ENCODE measurements around the gene AGPAT1. TPM values are rescaled to one million over a fixed set of nuclear protein-coding genes. Genes with fewer than 3 reads are reported as not detected.

The AGPAT1 gene
- total RNA-seq, 5 donors from 2014 or later (not counting 1 experiment from before 2014, with no cell fraction given) = 23.5 to 34.6 (median 31.0) TPM

- H3K4me1 Mint-ChIP-seq = peaks cover 44 to 56% (median 54%) of the 10 kb centered on the region in 3 donors
- DNase-seq = peak; percentile 30 to 77 (median 54)
- Histone ChIP-seq H3K4me1 (ENCODE audit: control insufficient read depth in 1 of 2, extremely low read depth in 1 of 2, insufficient read depth in 2 of 2, low read length in 2 of 2) (peaks cover 34 to 72% of the 10 kb centered on the region in 2 experiments), H3K27ac (ENCODE audit: low read length) (peak within 1 kb of the TSS; percentile 93), H3K4me3 (ENCODE audit: control insufficient read depth in 1 of 2, extremely low read depth in 1 of 2, low read length in 1 of 2) (peak within 1 kb of the TSS; percentile 95 to 97), H3K27me3 (replicated peaks in 1 of 2; ENCODE audit: control insufficient read depth in 2 of 2, extremely low read depth in 1 of 2, insufficient read depth in 2 of 2, low read length in 1 of 2) (no peaks in the 10 kb centered on the region), H3K9me3 (no peaks in the 10 kb centered on the region), H3K36me3 (ENCODE audit: control insufficient read depth in 2 of 2, extremely low read depth in 1 of 2, insufficient read depth in 1 of 2, low read length in 1 of 2) (peaks cover 0 to 18% of the 10 kb centered on the region in 2 donors)
- CTCF ChIA-PET = interaction anchor here in 1 of 2 donors (0.8 to 1.3 kb wide), 2 partner anchors 15 to 779 kb away, joined by 3 to 4 read pairs; no protein-coding TSS in a partner anchor
- H3K27me3 Mint-ChIP-seq = no peaks in the 10 kb centered on the region
- POLR2A ChIA-PET = interaction anchor here (0.6 to 1.4 kb wide), 3 partner anchors 10 to 15 kb away, joined by 3 to 5 read pairs (median 3); no protein-coding TSS in a partner anchor
- ATAC-seq (replicated peaks in 1 of 4) = peak in 2 of 4 experiments; percentile 18 to 19
- WGBS (ENCODE audit: insufficient coverage) = no CpG with 5 or more reads among the region's 5 CpGs
- peak within 1 kb of the TSS; percentile 96 to 97 (median 97) for H3K4me3 Mint-ChIP-seq
- peaks cover 25% of the 10 kb centered on the region for H3K36me3 Mint-ChIP-seq
- H3K27ac Mint-ChIP-seq = peak within 1 kb of the TSS; percentile 99
- H3K9me3 Mint-ChIP-seq = no peaks in the 10 kb centered on the region
Observed at GRCh38 chr6:32192608-32193039, 16.7 kb upstream of the AGPAT1 start, which contains the start of gene GPSM3. GPSM3 (minus strand) TSS chr6:32192643; CDS start chr6:32192513, 130 bp downstream.

DNA sequence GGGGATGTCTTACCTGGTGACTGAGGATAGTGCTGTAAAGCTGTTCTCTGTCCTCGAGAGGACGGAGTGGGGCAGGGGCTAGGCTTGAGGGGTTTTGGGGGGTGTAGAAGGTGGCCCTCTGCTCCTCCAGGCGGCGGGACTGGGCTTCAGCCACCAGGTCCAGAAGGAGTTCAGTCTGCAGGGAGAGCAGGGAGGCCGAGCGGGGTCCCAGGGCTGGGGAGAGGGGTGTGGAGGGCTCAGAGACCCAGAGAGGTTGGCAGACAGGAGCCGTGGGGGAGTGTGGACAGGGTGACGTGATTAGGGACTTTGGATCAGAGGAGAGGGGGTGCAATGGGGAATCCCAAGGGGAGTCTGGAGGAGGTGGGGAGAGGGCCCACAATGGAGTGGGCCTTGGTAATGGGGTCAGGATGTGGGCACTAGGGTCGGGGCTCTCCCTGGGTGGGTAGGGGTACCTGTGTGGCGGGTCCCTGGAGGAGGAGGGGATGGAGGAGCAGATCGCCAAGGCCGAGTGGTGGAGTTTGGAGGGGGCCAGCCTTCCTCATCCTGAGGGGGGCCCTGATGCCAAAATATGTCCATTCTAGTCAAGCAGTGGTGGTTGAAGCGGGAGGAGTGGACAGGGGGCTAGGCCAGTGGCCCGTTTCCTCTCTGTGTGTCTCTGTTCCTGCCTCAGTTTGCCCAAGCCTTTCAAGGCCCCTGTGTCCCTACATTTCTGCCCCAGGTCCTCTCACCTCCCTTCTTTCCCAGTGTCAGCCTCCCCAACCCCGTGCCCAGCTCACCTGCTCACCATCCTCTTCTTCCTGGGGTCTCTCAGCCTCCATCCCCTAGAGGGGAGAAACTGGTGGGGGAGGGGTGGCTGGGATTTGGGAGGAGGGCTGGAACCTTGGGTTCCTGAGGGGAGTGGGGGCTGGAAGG, 16.1 kb upstream of the AGPAT1 start:
- Histone ChIP-seq H3K27ac (ENCODE audit: low read length) (peak overlapping the region; percentile 93), H3K4me3 (ENCODE audit: control insufficient read depth in 1 of 2, extremely low read depth in 1 of 2, low read length in 1 of 2) (peak overlapping the region; percentile 95 to 97), H3K4me1 (ENCODE audit: control insufficient read depth in 1 of 2, extremely low read depth in 1 of 2, insufficient read depth in 2 of 2, low read length in 2 of 2) (peaks cover 38 to 74% of the 10 kb centered on the region in 2 experiments), H3K9me3 (no peaks in the 10 kb centered on the region), H3K36me3 (ENCODE audit: control insufficient read depth in 2 of 2, extremely low read depth in 1 of 2, insufficient read depth in 1 of 2, low read length in 1 of 2) (peaks cover 0 to 24% of the 10 kb centered on the region in 2 donors), H3K27me3 (replicated peaks in 1 of 2; ENCODE audit: control insufficient read depth in 2 of 2, extremely low read depth in 1 of 2, insufficient read depth in 2 of 2, low read length in 1 of 2) (no peaks in the 10 kb centered on the region)
- ChIA-PET CTCF (interaction anchor here in 1 of 2 donors (0.8 to 1.3 kb wide), 2 partner anchors 15 to 780 kb away, joined by 3 to 4 read pairs; no protein-coding TSS in a partner anchor), POLR2A (interaction anchor here in 1 of 2 donors (0.5 to 1.4 kb wide), 2 partner anchors 14 to 791 kb away, joined by 3 to 7 read pairs; no protein-coding TSS in a partner anchor)
- ATAC-seq (replicated peaks in 1 of 4) = no peak
- H3K4me3 Mint-ChIP-seq = peak overlapping the region; percentile 96 to 97 (median 97)
- H3K27ac Mint-ChIP-seq = peak overlapping the region; percentile 99
- H3K36me3 Mint-ChIP-seq = peaks cover 30% of the 10 kb centered on the region
- 8% methylated on average over 10 of the region's 15 CpGs for WGBS (ENCODE audit: insufficient coverage)
- peaks cover 49 to 61% (median 59%) of the 10 kb centered on the region in 3 donors for H3K4me1 Mint-ChIP-seq
- H3K27me3 Mint-ChIP-seq = no peaks in the 10 kb centered on the region
- no peaks in the 10 kb centered on the region for H3K9me3 Mint-ChIP-seq
- DNase-seq = peak in 2 of 35 experiments; percentile 11 to 56

DNA sequence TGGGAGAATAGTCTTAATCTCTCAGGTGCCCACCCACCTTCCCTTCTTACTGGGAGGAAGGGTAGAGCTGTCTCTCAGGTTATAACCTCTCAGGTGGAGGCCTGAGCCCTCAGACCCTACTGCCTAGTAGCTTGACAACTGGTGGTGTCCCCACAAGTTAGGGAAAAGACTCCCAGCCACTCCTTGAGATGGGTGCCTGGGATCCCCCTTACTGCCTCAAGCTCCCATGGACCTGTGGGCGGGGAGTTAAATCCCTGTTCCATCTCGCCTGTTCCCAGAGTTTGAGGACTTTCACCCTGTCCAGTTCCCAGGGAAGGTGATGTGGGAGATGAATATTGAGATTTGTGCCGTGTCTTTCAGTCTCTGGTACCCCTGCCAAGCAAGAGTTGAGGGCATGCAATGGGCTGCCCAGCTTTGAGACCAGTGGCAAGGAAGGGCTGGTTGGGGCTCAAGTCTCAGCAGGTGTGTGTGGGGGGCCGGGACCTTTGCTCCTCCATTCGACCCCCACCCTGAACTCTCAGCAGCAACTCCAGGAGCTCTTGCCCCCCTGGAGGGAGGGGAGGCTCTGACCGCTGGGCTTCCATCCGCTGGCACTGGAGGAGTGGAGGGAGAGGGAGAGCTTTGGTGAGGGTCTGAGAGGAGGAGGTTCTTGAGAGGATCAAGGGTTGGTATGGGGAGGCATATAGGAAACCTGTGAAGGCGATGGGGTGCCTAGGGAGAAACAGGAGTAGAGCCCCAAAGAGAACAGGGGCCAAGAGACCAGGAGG, 15.2 kb upstream of the AGPAT1 start:
- Mint-ChIP-seq H3K4me1 (peaks cover 54 to 66% (median 64%) of the 10 kb centered on the region in 3 donors), H3K27me3 (no peaks in the 10 kb centered on the region), H3K27ac (peak overlapping the region; percentile 99), H3K36me3 (peaks cover 39% of the 10 kb centered on the region), H3K4me3 (peak overlapping the region; percentile 96 to 97 (median 97)), H3K9me3 (no peaks in the 10 kb centered on the region)
- H3K27me3 ChIP-seq (replicated peaks in 1 of 2; ENCODE audit: control insufficient read depth in 2 of 2, extremely low read depth in 1 of 2, insufficient read depth in 2 of 2, low read length in 1 of 2) = no peaks in the 10 kb centered on the region
- peak overlapping the region; percentile 93 for H3K27ac ChIP-seq (ENCODE audit: low read length)
- no peaks in the 10 kb centered on the region for H3K9me3 ChIP-seq
- peak in 1 of 35 experiments; percentile 26 for DNase-seq
- H3K36me3 ChIP-seq (ENCODE audit: control insufficient read depth in 2 of 2, extremely low read depth in 1 of 2, insufficient read depth in 1 of 2, low read length in 1 of 2) = peaks cover 0 to 33% of the 10 kb centered on the region in 2 donors
- POLR2A ChIA-PET = interaction anchor here in 1 of 2 donors (0.6 kb wide), 1 partner anchor 687 kb away, joined by 5 read pairs; no protein-coding TSS in a partner anchor
- WGBS (ENCODE audit: insufficient coverage) = 22% methylated on average over 5 of the region's 8 CpGs
- ATAC-seq (replicated peaks in 1 of 4) = no peak
- H3K4me1 ChIP-seq (ENCODE audit: control insufficient read depth in 1 of 2, extremely low read depth in 1 of 2, insufficient read depth in 2 of 2, low read length in 2 of 2) = peaks cover 33 to 74% of the 10 kb centered on the region in 2 experiments
- CTCF ChIA-PET = no interaction called here
- peak overlapping the region; percentile 95 to 97 for H3K4me3 ChIP-seq (ENCODE audit: control insufficient read depth in 1 of 2, extremely low read depth in 1 of 2, low read length in 1 of 2)

DNA sequence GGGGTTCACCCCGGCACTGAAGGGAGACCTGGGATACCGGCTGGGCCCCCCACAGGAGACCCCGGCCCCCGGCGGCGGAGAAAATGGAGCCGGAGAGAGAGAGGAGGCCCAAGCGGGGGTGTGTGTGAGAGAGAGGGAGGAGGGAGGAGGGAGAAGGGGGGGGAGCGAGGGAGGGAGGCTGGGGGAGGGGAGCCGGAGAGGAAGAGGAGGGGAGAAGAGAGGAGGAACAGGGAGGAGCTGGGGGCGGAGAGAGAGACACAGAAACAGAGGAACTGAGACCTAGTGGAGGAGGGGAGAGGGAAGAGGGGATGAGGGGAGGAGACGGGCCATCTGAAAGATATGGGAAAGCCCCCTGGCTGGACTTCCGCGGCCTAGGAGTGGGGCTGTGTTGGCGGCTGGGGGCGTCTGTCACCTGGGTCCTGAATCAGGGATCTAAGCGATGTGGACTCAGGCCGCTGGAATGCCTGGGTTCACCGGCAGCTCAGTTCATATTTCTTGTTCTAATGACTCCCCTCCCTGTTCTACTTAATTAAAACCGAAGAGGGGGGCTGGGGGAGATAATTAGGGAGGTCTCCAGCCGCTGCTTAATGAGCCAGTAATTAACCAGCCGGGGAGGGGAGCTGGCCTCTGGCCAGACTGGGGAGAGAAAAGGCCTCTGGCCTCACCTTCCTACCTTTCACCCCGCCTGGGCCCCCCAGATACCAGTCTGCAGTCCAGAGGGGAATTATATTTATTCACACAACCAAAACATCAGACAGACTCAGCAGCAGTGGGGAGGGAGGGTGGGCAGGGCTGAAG, 14.4 kb upstream of the AGPAT1 start, which contains the start of gene PBX2:
Gene PBX2 (minus strand): TSS at position 149 of the 798 bp plus-strand sequence. CDS start 287 bp downstream, outside the sequence.
- Mint-ChIP-seq H3K27ac (peak within 1 kb of the TSS; percentile 99), H3K27me3 (no peaks in the 10 kb centered on the region), H3K9me3 (no peaks in the 10 kb centered on the region), H3K4me3 (peak within 1 kb of the TSS; percentile 96 to 97 (median 97)), H3K36me3 (peaks cover 46% of the 10 kb centered on the region), H3K4me1 (peaks cover 58 to 70% (median 70%) of the 10 kb centered on the region in 3 donors)
- H3K27ac ChIP-seq (ENCODE audit: low read length) = peak within 1 kb of the TSS; percentile 93
- H3K27me3 ChIP-seq (replicated peaks in 1 of 2; ENCODE audit: control insufficient read depth in 2 of 2, extremely low read depth in 1 of 2, insufficient read depth in 2 of 2, low read length in 1 of 2) = no peaks in the 10 kb centered on the region
- peaks cover 0 to 36% of the 10 kb centered on the region in 2 donors for H3K36me3 ChIP-seq (ENCODE audit: control insufficient read depth in 2 of 2, extremely low read depth in 1 of 2, insufficient read depth in 1 of 2, low read length in 1 of 2)
- CTCF ChIA-PET = no interaction called here
- H3K9me3 ChIP-seq = no peaks in the 10 kb centered on the region
- H3K4me3 ChIP-seq (ENCODE audit: control insufficient read depth in 1 of 2, extremely low read depth in 1 of 2, low read length in 1 of 2) = peak within 1 kb of the TSS; percentile 95 to 97
- WGBS (ENCODE audit: insufficient coverage) = 0% methylated on average over 5 of the region's 23 CpGs
- POLR2A ChIA-PET = interaction anchor here (0.5 to 0.9 kb wide), 3 partner anchors 59 to 1119 kb away, joined by 3 to 5 read pairs (median 3); no protein-coding TSS in a partner anchor
- DNase-seq = peak; percentile 61 to 86 (median 73)
- H3K4me1 ChIP-seq (ENCODE audit: control insufficient read depth in 1 of 2, extremely low read depth in 1 of 2, insufficient read depth in 2 of 2, low read length in 2 of 2) = peaks cover 33 to 76% of the 10 kb centered on the region in 2 experiments
- ATAC-seq (replicated peaks in 1 of 4) = peak; percentile 59 to 69 (median 64)

GRCh38 chr6:32189742-32190053, 13.8 kb upstream of the AGPAT1 start:
- no peaks in the 10 kb centered on the region for H3K27me3 Mint-ChIP-seq
- CTCF ChIA-PET = no interaction called here
- Histone ChIP-seq H3K27me3 (replicated peaks in 1 of 2; ENCODE audit: control insufficient read depth in 2 of 2, extremely low read depth in 1 of 2, insufficient read depth in 2 of 2, low read length in 1 of 2) (no peaks in the 10 kb centered on the region), H3K4me1 (ENCODE audit: control insufficient read depth in 1 of 2, extremely low read depth in 1 of 2, insufficient read depth in 2 of 2, low read length in 2 of 2) (peaks cover 28 to 73% of the 10 kb centered on the region in 2 experiments), H3K4me3 (ENCODE audit: control insufficient read depth in 1 of 2, extremely low read depth in 1 of 2, low read length in 1 of 2) (peak overlapping the region; percentile 93 to 95), H3K36me3 (ENCODE audit: control insufficient read depth in 2 of 2, extremely low read depth in 1 of 2, insufficient read depth in 1 of 2, low read length in 1 of 2) (peaks cover 0 to 36% of the 10 kb centered on the region in 2 donors), H3K27ac (ENCODE audit: low read length) (peak overlapping the region; percentile 93), H3K9me3 (no peaks in the 10 kb centered on the region)
- H3K4me3 Mint-ChIP-seq = peak overlapping the region; percentile 91 to 97 (median 95)
- H3K9me3 Mint-ChIP-seq = no peaks in the 10 kb centered on the region
- ATAC-seq (replicated peaks in 1 of 4) (no peak), DNase-seq (no peak)
- peaks cover 53 to 66% (median 64%) of the 10 kb centered on the region in 3 donors for H3K4me1 Mint-ChIP-seq
- H3K27ac Mint-ChIP-seq = peak overlapping the region; percentile 95 to 98
- POLR2A ChIA-PET = interaction anchor here (0.5 to 0.9 kb wide), 2 partner anchors 59 to 1119 kb away, joined by 3 read pairs; no protein-coding TSS in a partner anchor
- H3K36me3 Mint-ChIP-seq = peaks cover 46% of the 10 kb centered on the region
- 0% methylated on average over 1 of the region's 23 CpGs for WGBS (ENCODE audit: insufficient coverage)
